IMR-90 (cell line): ENCODE data around the gene TRPM4. TPM values are rescaled to one million over a fixed set of nuclear protein-coding genes. Genes with fewer than 3 reads are reported as not detected.

Experiments
- ATAC-seq: fragments of 200-7000 bp; cut with Tn5 transposase; 2 replicates; pipeline ENCODE4 v1.9.1; 2020; ENCODE audit warnings: low read depth, mild to moderate bottlenecking, moderate library complexity
- BruUV-seq: library from RNA; stranded (reverse); fragments of 400-500 nt; replicated peaks from 2 replicates; lab custom pipeline; 2021; lab: Mats Ljungman, UMichigan
- CTCF ChIA-PET: fragments of 300-600 bp; formaldehyde crosslinking; extraction: SDS; loops from one replicate; lab custom pipeline; 2021; ENCODE audit warnings: antibody characterized with exemption; lab: Yijun Ruan, JAX
- POLR2A ChIA-PET: fragments of 300-600 bp; sonication (Branson Sonifier 250); formaldehyde crosslinking; loops from one replicate; lab custom pipeline; 2022; ENCODE audit warnings: antibody characterized with exemption; ENCODE audit not compliant: unreplicated experiment; lab: Charles Lee
- DNase-seq: peaks from one replicate; pipeline ENCODE4 v3.0.0; 2013
- H2AFZ ChIP-seq: replicated peaks from 2 replicates; pipeline ENCODE3; 2013; ENCODE audit warnings: low read length, mild to moderate bottlenecking; ENCODE audit not compliant: poor library complexity
- H2AK5ac ChIP-seq: 2 replicates; pipeline ENCODE4 v1.6.1; 2013; ENCODE audit warnings: low read depth, low read length, inconsistent platforms
- H2AK9ac ChIP-seq: replicated peaks from 2 replicates; pipeline ENCODE3; 2013; ENCODE audit warnings: mild to moderate bottlenecking, low read depth, low read length, moderate library complexity; ENCODE audit not compliant: poor library complexity
- H2BK120ac ChIP-seq: 2 replicates; pipeline ENCODE4 v1.6.1; 2013; ENCODE audit warnings: low read depth, low read length, inconsistent platforms
- H2BK15ac ChIP-seq: 3 replicates; pipeline ENCODE4 v1.6.1; 2013; ENCODE audit warnings: low read depth, low read length, inconsistent platforms
- H2BK20ac ChIP-seq: 2 replicates; pipeline ENCODE4 v1.6.1; 2013; ENCODE audit warnings: low read depth, mild to moderate bottlenecking, inconsistent platforms, low read length, moderate library complexity
- H2BK5ac ChIP-seq: 2 replicates; pipeline ENCODE4 v1.6.1; 2013; ENCODE audit warnings: mild to moderate bottlenecking, low read depth, low read length, inconsistent platforms; ENCODE audit not compliant: poor library complexity, severe bottlenecking
- H3K14ac ChIP-seq: replicated peaks from 2 replicates; pipeline ENCODE4 v1.6.1; 2013; ENCODE audit warnings: low read depth, low read length, inconsistent platforms
- H3K18ac ChIP-seq: 2 replicates; pipeline ENCODE4 v1.6.1; 2013; ENCODE audit warnings: low read depth, low read length, control low read depth
- H3K23ac ChIP-seq: 2 replicates; pipeline ENCODE4 v1.6.1; 2013; ENCODE audit warnings: low read depth, low read length, inconsistent platforms
- H3K27ac ChIP-seq: 2 replicates; pipeline ENCODE4 v1.5.1; 2013; ENCODE audit warnings: mild to moderate bottlenecking, control low read depth, low read length; ENCODE audit not compliant: insufficient read depth
- H3K27me3 ChIP-seq: 2 replicates; pipeline ENCODE4 v1.6.1; 2013; ENCODE audit warnings: low read length; ENCODE audit not compliant: control insufficient read depth, insufficient read depth
- H3K36me3 ChIP-seq: 2 replicates; pipeline ENCODE4 v1.6.1; 2013; ENCODE audit warnings: low read length, mixed read lengths; ENCODE audit not compliant: control insufficient read depth, insufficient read depth
- H3K4ac ChIP-seq: 2 replicates; pipeline ENCODE4 v1.6.1; 2013; ENCODE audit warnings: low read depth, low read length, inconsistent platforms
- H3K4me1 ChIP-seq: 2 replicates; pipeline ENCODE4 v1.6.1; 2013; ENCODE audit warnings: low read length, mixed read lengths; ENCODE audit not compliant: control insufficient read depth, insufficient read depth
- H3K4me2 ChIP-seq: 2 replicates; pipeline ENCODE4 v1.6.1; 2013; ENCODE audit warnings: low read depth, mild to moderate bottlenecking, control low read depth, low read length, moderate library complexity
- H3K4me3 ChIP-seq: 2 replicates; pipeline ENCODE4 v1.5.1; 2013; ENCODE audit warnings: low read depth, mild to moderate bottlenecking, control low read depth, low read length, moderate library complexity; ENCODE audit not compliant: insufficient read depth
- H3K56ac ChIP-seq: 2 replicates; pipeline ENCODE4 v1.6.1; 2013; ENCODE audit warnings: low read length, inconsistent platforms; ENCODE audit not compliant: insufficient read depth; ENCODE audit errors: extremely low read depth
- H3K79me1 ChIP-seq, 2 experiments: 2 replicates each; pipeline ENCODE4 v1.6.1; 2013; ENCODE audit warnings: low read length in 2 of 2, inconsistent platforms in 1 of 2, low read depth in 1 of 2
- H3K9ac ChIP-seq: 2 replicates; pipeline ENCODE4 v1.6.1; 2013; ENCODE audit warnings: low read depth, low read length, control low read depth
- H3K9me1 ChIP-seq: 2 replicates; pipeline ENCODE4 v1.6.1; 2013; ENCODE audit warnings: low read length, inconsistent platforms; ENCODE audit not compliant: insufficient read depth
- H3K9me3 ChIP-seq: 2 replicates; pipeline ENCODE4 v1.6.1; 2013; ENCODE audit warnings: low read length; ENCODE audit not compliant: control insufficient read depth, insufficient read depth
- H4K20me1 ChIP-seq: 2 replicates; pipeline ENCODE4 v1.6.1; 2013; ENCODE audit warnings: low read length, inconsistent platforms; ENCODE audit not compliant: insufficient read depth
- H4K5ac ChIP-seq: 2 replicates; pipeline ENCODE4 v1.6.1; 2013; ENCODE audit warnings: mild to moderate bottlenecking, low read depth, low read length, control low read depth
- H4K8ac ChIP-seq, 2 experiments: 2 replicates each; pipeline ENCODE4 v1.6.1; 2013; ENCODE audit warnings: low read depth in 2 of 2, low read length in 2 of 2, control low read depth in 1 of 2, inconsistent platforms in 1 of 2
- H4K91ac ChIP-seq: 2 replicates; pipeline ENCODE4 v1.6.1; 2013; ENCODE audit warnings: low read depth, low read length, inconsistent platforms; ENCODE audit not compliant: insufficient read depth
- CEBPB ChIP-seq: IDR thresholded peaks from 2 replicates; pipeline ENCODE4 v1.6.1; 2012; ENCODE audit warnings: low read depth, low read length, improper control_type of control experiment
- FOS ChIP-seq: fragments of 150-350 bp; IDR thresholded peaks from 2 replicates; pipeline ENCODE4 v1.6.1; 2016; ENCODE audit warnings: low read depth, low read length
- MAFK ChIP-seq: IDR thresholded peaks from 2 replicates; pipeline ENCODE4 v1.6.1; 2012; ENCODE audit warnings: low read depth, low read length, improper control_type of control experiment
- MXI1 ChIP-seq: IDR thresholded peaks from 2 replicates; pipeline ENCODE4 v1.6.1; 2012; ENCODE audit warnings: low read depth, mild to moderate bottlenecking, low read length, moderate library complexity, borderline replicate concordance
- NFE2L2 ChIP-seq: fragments of 150-350 bp; IDR thresholded peaks from 2 replicates; pipeline ENCODE4 v1.6.1; 2016; ENCODE audit warnings: low read depth, mild to moderate bottlenecking, low read length
- POLR2A ChIP-seq: IDR thresholded peaks from 2 replicates; pipeline ENCODE4 v1.6.1; 2012; ENCODE audit warnings: mild to moderate bottlenecking, low read depth, low read length
- RFX5 ChIP-seq: IDR thresholded peaks from 2 replicates; pipeline ENCODE4 v1.8.0; 2012; ENCODE audit warnings: low read depth, mild to moderate bottlenecking, low read length, moderate library complexity
- SMC3 ChIP-seq: fragments of 150-350 bp; IDR thresholded peaks from 2 replicates; pipeline ENCODE4 v1.6.1; 2016; ENCODE audit warnings: low read depth, mild to moderate bottlenecking, antibody characterized with exemption, low read length, moderate library complexity
- WGBS, 2 experiments: methylation state at CpG; one replicate each; pipeline versions ENCODE4 v1.1.5 to v1.1.7; 2013; ENCODE audit warnings: missing lambda C conversion rate in 2 of 2; ENCODE audit not compliant: insufficient read length in 1 of 2; ENCODE audit errors: extremely low coverage in 2 of 2; 5-methylcytosine and 5-hydroxymethylcytosine counted together
- dilution Hi-C: fragments of 300-500 bp; cut with HindIII; formaldehyde crosslinking; loops from one replicate; pipeline ENCODE4 v1.14.3; 2018; ENCODE audit warnings: low sequenced_read_pairs; ENCODE audit not compliant: unreplicated experiment
- in situ Hi-C: fragments of 300-500 bp; cut with MboI; formaldehyde crosslinking; loops from 3 replicates; pipeline ENCODE4 v1.14.3; 2019; ENCODE audit warnings: low sequenced_read_pairs, inconsistent platforms, mixed read lengths
- intact Hi-C: fragments of 100-400 bp; cut with micrococcal nuclease; formaldehyde crosslinking; loops from 2 replicates; pipeline ENCODE4 v1.10.0; 2022
- polyA plus RNA-seq, 3 experiments: library from polyadenylated mRNA; depleted of rRNA; stranded (reverse); fragments of >200 nt; gene quantifications; 2 replicates each; pipeline ENCODE4 v1.2.3, GENCODE V29; 2012; ENCODE audit warnings: low replicate concordance in 1 of 3
- total RNA-seq: library from RNA; depleted of rRNA; stranded (reverse); fragments of >200 nt; gene quantifications from 2 replicates; pipeline ENCODE4 v1.2.3, GENCODE V29; 2012
- TF ChIP-seq, protein P1 (sequence below): fragments of 150-350 bp; IDR thresholded peaks from 2 replicates; pipeline ENCODE4 v1.6.1; 2016; ENCODE audit warnings: low read depth, mild to moderate bottlenecking, low read length, moderate library complexity, borderline replicate concordance
- TF ChIP-seq, protein P2 (sequence below): conservative IDR thresholded peaks from 2 replicates; pipeline ENCODE4 v1.5.1; 2012; ENCODE audit warnings: mild to moderate bottlenecking, low read depth, low read length, improper control_type of control experiment
- TF ChIP-seq, protein P3 (sequence below): fragments of 150-350 bp; IDR thresholded peaks from 2 replicates; pipeline ENCODE4 v1.6.1; 2017; ENCODE audit warnings: mild to moderate bottlenecking, antibody characterized with exemption, low read length, low read depth

TRPM4 gene
- total and polyA plus RNA-seq, 2 of the 4 experiments (the other 2 are of a cell fraction): 2.2 to 19.7 TPM

DNA sequence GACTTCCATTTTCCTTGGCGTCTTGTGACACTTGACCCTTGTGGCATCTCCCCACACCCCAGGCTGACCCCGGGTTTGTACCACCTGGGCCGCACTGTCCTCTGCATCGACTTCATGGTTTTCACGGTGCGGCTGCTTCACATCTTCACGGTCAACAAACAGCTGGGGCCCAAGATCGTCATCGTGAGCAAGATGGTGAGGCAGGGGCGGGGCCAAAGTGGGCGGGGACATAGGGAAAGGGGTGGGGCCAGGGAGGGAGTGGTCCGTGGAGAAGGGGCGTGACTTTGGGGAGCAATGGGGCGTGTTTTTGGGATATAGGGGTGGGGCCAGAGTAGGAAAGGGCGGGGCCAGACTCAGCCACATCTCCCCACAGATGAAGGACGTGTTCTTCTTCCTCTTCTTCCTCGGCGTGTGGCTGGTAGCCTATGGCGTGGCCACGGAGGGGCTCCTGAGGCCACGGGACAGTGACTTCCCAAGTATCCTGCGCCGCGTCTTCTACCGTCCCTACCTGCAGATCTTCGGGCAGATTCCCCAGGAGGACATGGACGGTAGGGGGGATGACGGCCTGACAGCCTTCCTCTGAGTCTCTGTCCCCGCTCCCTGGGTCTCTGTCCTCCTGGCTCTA lies 42.8 kb downstream of the TRPM4 start:
- Histone ChIP-seq H2BK15ac (no peak overlapping the region), H4K91ac (no peak overlapping the region), H3K56ac (no peak overlapping the region), H3K4me2 (no peak overlapping the region), H4K20me1 (no peaks in the 10 kb centered on the region; the same call in none of the 2 replicates), H4K8ac (no peak overlapping the region), H3K4me3 (no peak overlapping the region), H4K5ac (no peak overlapping the region), H3K27me3 (no peaks in the 10 kb centered on the region), H3K79me1 (peaks cover 3% of the 10 kb centered on the region in 2 experiments; a peak in 1 of 4 replicates), H3K9me3 (no peaks in the 10 kb centered on the region), H3K4me1 (no peaks in the 10 kb centered on the region), H3K27ac (no peak overlapping the region), H2BK120ac (no peak overlapping the region), H3K9me1 (no peaks in the 10 kb centered on the region), H3K36me3 (peaks cover 25% of the 10 kb centered on the region), H3K14ac (no peak overlapping the region), H3K9ac (no peak overlapping the region), H2AK5ac (no peak overlapping the region), H2AFZ (no peak overlapping the region), H2AK9ac (peak overlapping the region; percentile 42), H2BK5ac (no peak overlapping the region), H3K18ac (no peak overlapping the region), H2BK20ac (no peak overlapping the region), H3K23ac (no peak overlapping the region), H3K4ac (no peak overlapping the region)
- dilution Hi-C loops (no loop called here), intact Hi-C loops (loop anchor here (10.0 kb wide), 1 partner anchor 206 kb away; the partner anchor contains the start of genes GYS1 and RUVBL2), in situ Hi-C loops (loop anchor here (5.0 kb wide), 1 partner anchor 103 kb away; no protein-coding TSS in a partner anchor)
- 97% methylated on average over 6 of the region's 29 CpGs; no CpG with 5 or more reads in 1 of the 2 experiments for WGBS, 2 experiments
- TF ChIP-seq RFX5 (no peak), MXI1 (no peak), SMC3 (no peak), FOS (no peak), MAFK (no peak), NFE2L2 (no peak), CEBPB (no peak), POLR2A (no peak)
- TF ChIP-seq, protein P1, sequence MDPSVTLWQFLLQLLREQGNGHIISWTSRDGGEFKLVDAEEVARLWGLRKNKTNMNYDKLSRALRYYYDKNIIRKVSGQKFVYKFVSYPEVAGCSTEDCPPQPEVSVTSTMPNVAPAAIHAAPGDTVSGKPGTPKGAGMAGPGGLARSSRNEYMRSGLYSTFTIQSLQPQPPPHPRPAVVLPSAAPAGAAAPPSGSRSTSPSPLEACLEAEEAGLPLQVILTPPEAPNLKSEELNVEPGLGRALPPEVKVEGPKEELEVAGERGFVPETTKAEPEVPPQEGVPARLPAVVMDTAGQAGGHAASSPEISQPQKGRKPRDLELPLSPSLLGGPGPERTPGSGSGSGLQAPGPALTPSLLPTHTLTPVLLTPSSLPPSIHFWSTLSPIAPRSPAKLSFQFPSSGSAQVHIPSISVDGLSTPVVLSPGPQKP: no peak
- TF ChIP-seq, protein P2, sequence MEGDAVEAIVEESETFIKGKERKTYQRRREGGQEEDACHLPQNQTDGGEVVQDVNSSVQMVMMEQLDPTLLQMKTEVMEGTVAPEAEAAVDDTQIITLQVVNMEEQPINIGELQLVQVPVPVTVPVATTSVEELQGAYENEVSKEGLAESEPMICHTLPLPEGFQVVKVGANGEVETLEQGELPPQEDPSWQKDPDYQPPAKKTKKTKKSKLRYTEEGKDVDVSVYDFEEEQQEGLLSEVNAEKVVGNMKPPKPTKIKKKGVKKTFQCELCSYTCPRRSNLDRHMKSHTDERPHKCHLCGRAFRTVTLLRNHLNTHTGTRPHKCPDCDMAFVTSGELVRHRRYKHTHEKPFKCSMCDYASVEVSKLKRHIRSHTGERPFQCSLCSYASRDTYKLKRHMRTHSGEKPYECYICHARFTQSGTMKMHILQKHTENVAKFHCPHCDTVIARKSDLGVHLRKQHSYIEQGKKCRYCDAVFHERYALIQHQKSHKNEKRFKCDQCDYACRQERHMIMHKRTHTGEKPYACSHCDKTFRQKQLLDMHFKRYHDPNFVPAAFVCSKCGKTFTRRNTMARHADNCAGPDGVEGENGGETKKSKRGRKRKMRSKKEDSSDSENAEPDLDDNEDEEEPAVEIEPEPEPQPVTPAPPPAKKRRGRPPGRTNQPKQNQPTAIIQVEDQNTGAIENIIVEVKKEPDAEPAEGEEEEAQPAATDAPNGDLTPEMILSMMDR: no peak
- TF ChIP-seq, protein P3, sequence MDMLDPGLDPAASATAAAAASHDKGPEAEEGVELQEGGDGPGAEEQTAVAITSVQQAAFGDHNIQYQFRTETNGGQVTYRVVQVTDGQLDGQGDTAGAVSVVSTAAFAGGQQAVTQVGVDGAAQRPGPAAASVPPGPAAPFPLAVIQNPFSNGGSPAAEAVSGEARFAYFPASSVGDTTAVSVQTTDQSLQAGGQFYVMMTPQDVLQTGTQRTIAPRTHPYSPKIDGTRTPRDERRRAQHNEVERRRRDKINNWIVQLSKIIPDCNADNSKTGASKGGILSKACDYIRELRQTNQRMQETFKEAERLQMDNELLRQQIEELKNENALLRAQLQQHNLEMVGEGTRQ: no peak
- ChIA-PET POLR2A (no interaction called here), CTCF (no interaction called here)
- DNase-seq (no peak), ATAC-seq (peak; percentile 28; the same call in 1 of the 2 replicates)
- no TSS peak for BruUV-seq
